GM12891 (cell line): Measurements from ENCODE around the gene STX2.

Experiments used
- PAX5 ChIP-seq: IDR thresholded peaks from 2 replicates; pipeline ENCODE4 v1.6.1; 2011; ENCODE audit warnings: low read length, moderate library complexity, mild to moderate bottlenecking; ENCODE audit not compliant: insufficient read depth, severe bottlenecking
- POLR2A ChIP-seq: IDR thresholded peaks from 2 replicates; pipeline ENCODE4 v1.6.1; 2011; ENCODE audit warnings: low read depth, low read length, control low read depth
- POLR2AphosphoS5 ChIP-seq: IDR thresholded peaks from 2 replicates; pipeline ENCODE4 v1.6.1; 2011; ENCODE audit warnings: low read depth, low read length, control low read depth
- SPI1 ChIP-seq: IDR thresholded peaks from 2 replicates; pipeline ENCODE4 v1.6.1; 2011; ENCODE audit warnings: low read depth, low read length, control low read depth

DNA sequence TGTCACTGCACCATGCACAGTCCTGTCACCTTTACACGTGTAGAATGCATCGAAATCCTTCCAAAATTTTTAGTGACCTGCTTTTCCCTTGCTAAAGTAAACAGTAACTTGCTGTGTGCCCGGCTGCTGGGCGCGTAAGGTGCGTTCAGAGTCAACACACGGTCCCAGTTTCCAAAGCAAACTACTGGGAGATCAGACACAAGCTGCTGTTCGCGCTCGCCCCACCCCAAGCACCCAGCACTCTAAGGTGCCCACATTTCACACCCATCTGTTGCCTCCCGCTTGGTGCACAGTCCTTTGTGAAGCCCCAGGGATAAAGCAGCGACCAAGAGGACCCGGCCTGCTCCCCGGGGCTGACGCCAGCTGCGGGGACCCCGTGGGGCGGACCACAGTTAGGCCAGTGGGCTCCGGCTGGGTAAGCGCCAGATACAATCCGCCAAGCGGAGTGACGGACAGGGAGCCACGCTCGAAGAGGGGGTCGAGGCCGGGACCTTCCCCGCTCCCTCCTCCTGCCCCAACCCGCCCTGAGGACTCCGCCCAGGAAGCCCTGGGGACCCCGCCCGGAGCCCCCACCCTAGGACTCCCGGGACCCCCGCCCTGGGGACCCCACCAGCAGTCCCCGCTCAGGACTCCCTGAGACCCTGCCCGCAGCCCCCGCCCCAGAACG lies 633 bp downstream of the STX2 start:
- TF ChIP-seq POLR2AphosphoS5, result no peak
- TF ChIP-seq POLR2A, result no peak
- TF ChIP-seq SPI1, result no peak
- TF ChIP-seq PAX5, result no peak
